ENCODE measurements around the gene PISD.

The PISD gene

DNA sequence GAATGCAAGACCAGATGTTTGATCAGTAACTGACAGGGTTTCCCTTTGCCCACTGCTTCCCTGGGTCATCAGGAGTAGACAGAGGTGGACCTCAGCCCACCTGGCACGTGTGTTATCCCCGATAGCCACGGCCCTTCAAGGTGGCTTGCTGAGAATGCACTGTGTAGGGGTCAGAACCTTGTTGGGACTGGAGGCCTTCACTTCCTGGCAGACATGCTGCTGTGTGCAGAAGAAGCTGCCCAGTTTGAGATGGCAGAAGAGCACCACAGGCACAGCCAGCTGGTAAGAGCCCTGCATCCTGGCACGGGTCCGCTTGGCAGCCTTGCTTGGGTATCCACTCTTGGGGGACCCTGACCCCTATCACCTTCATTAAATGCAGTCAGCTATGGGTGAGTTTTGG is 83.8 kb downstream of the PISD start:
- in situ Hi-C loops (cut with MboI; ENCODE audit: low sequenced_read_pairs), result no loop called here

DNA sequence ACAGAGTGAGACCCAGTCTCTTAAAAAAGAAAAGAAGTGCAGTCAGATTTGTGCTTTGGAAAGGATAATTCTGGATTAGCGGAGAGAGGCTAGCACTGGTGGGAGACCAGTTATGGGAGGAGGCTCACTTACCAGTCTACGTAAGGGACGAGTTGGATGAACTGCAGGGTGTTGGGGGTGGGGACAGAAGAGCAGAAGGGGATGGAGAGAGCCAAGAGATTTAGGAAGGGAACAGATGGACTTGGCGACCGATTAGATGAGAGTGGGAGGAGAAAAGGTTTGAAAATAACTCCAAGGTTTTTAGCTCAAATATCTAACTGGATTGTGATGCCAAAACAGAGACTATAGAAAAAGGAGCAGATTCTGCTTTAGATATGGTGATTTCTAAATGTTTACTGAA is 84.3 kb downstream of the PISD start:
- in situ Hi-C loops (cut with MboI; ENCODE audit: low sequenced_read_pairs), result no loop called here

DNA sequence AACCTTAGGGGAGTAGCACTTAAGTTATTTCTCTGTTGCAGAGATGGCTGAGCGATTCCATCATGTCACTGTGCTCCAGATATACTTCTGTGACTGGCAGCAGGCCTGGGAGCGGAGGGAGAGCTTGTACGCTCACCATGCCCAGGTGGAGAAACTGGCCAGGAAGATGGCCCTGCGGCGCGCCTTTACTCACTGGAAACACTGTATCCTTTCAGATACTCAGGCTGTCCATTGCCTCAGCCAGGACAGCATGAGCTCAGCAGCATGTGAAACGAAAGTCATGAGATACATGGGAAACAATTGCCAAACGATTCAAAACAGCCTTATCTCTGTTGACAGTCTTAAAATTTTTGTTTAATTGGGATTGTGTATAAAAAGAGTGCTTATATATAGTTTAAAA is 86.8 kb downstream of the PISD start:
- in situ Hi-C loops (cut with MboI; ENCODE audit: low sequenced_read_pairs), result no loop called here

DNA sequence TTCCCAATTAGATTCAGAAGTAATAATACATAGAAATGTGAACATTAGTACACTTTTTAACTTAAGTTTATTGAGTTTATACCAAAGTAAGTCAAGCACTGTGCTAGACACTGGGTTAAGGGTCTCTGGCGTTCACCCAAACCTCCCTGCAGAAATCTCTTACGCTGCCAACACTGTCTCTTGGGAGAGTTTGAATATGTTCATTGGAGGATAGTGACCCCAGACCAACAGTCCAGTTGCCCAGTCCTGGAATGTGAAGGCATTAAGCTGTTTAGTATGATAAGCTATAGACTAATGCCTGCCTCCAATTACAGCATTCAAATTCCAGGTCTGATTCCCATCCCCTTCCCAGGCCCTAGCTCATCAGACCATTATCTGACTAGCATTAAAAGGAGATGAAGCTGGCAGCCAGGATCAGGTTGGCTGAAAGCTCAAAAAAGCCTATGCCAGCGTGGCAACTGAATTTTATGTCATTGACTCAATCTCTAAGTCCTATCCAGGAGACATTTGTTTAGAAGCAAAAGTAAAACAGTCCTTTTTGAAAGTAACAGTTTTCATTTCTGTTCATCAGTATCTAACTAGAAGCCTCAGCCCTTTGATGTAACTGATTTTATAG is 87.9 kb downstream of the PISD start:
- in situ Hi-C loops (cut with MboI; ENCODE audit: low sequenced_read_pairs), result no loop called here

GRCh38 chr22:31572939-31573338 is 89.1 kb downstream of the PISD start:
- in situ Hi-C loops (cut with MboI; ENCODE audit: low sequenced_read_pairs), result no loop called here

GRCh38 chr22:31569126-31569525 is 92.9 kb downstream of the PISD start:
- in situ Hi-C loops (cut with MboI; ENCODE audit: low sequenced_read_pairs), result no loop called here
